Upper lobe of right lung (tissue), 1 donor: ENCODE data around the gene ARMC10. TPM values are rescaled to one million over a fixed set of nuclear protein-coding genes. Genes with fewer than 3 reads are reported as not detected.
"Not testable (repeated sequence)": the region's sequence is repeated elsewhere in the genome, so short reads cannot be mapped to it uniquely, and the experiment has no call there.

Source experiments
- ATAC-seq: fragments of 200-7000 bp; cut with Tn5 transposase; one replicate; pipeline ENCODE4 v1.9.1; 2020; ENCODE audit warnings: mild to moderate bottlenecking, moderate library complexity
- DNase-seq: peaks from one replicate; pipeline ENCODE4 v3.0.0-alpha.2; 2020
- H3K27ac ChIP-seq: fragments of 200-600 bp; one replicate; pipeline ENCODE4 v1.8.0; 2022
- H3K27me3 ChIP-seq: fragments of 200-600 bp; one replicate; pipeline ENCODE4 v1.8.0; 2022; ENCODE audit warnings: mild to moderate bottlenecking
- H3K36me3 ChIP-seq: fragments of 200-600 bp; one replicate; pipeline ENCODE4 v1.8.0; 2022
- H3K4me1 ChIP-seq: fragments of 200-600 bp; one replicate; pipeline ENCODE4 v1.8.0; 2022
- H3K4me3 ChIP-seq: fragments of 200-600 bp; one replicate; pipeline ENCODE4 v1.8.0; 2022; ENCODE audit warnings: mild to moderate bottlenecking
- H3K9me3 ChIP-seq: fragments of 200-600 bp; one replicate; pipeline ENCODE4 v1.8.0; 2022
- CTCF ChIP-seq: fragments of 200-600 bp; IDR thresholded peaks from one replicate; pipeline ENCODE4 v1.8.0; 2022; ENCODE audit warnings: antibody characterized with exemption
- intact Hi-C: fragments of 100-400 bp; cut with DNase I; formaldehyde crosslinking; loops from one replicate; pipeline ENCODE4 v1.11.0; 2022
- total RNA-seq: library from RNA; stranded (reverse); fragmentation: NEBNext Ultra II Directional; extraction: Animal tissue kit (Norgen Biotek cat#: 25700); gene quantifications from one replicate; pipeline ENCODE4 v1.2.1, GENCODE V29; 2021
- donor health status: DM: no; HTN: yes; CAD: no; lungs with severe emphysema.

Gene ARMC10
- total RNA-seq, 1 donor from 2014 or later: 33.3 TPM

- Histone ChIP-seq H3K9me3 (no peaks in the 10 kb centered on the region), H3K4me1 (no peaks in the 10 kb centered on the region), H3K27me3 (no peaks in the 10 kb centered on the region), H3K36me3 (peaks cover 46% of the 10 kb centered on the region), H3K27ac (no peak overlapping the region), H3K4me3 (no peak overlapping the region)
- intact Hi-C loops: no loop called here
- TF ChIP-seq CTCF: no peak
- no peak for ATAC-seq
- no peak for DNase-seq
These were observed 8.3 kb downstream of the ARMC10 start for GRCh38 chr7:103083210-103083609.

- H3K27me3 ChIP-seq, ATAC-seq, DNase-seq, H3K4me3 ChIP-seq, H3K9me3 ChIP-seq, H3K4me1 ChIP-seq, H3K27ac ChIP-seq, intact Hi-C loops: not testable (repeated sequence)
- H3K36me3 ChIP-seq: peaks cover 58% of the 10 kb centered on the region
These were observed 17.4 kb downstream of the ARMC10 start for GRCh38 chr7:103092321-103092720.

- H3K27me3 ChIP-seq: no peaks in the 10 kb centered on the region
- ATAC-seq: no peak
- no peak overlapping the region for H3K27ac ChIP-seq
- intact Hi-C loops: no loop called here
- no peaks in the 10 kb centered on the region for H3K4me1 ChIP-seq
- TF ChIP-seq CTCF: no peak
- H3K4me3 ChIP-seq: no peak overlapping the region
- no peaks in the 10 kb centered on the region for H3K9me3 ChIP-seq
- DNase-seq: no peak
- H3K36me3 ChIP-seq: peaks cover 57% of the 10 kb centered on the region
These were observed 18.5 kb downstream of the ARMC10 start for GRCh38 chr7:103093429-103093828.

GRCh38 chr7:103094102-103094501, 19.2 kb downstream of the ARMC10 start:
- no peak overlapping the region for H3K4me3 ChIP-seq
- no peak for TF ChIP-seq CTCF
- H3K27ac ChIP-seq: no peak overlapping the region
- no peaks in the 10 kb centered on the region for H3K4me1 ChIP-seq
- DNase-seq: no peak
- H3K9me3 ChIP-seq: no peaks in the 10 kb centered on the region
- intact Hi-C loops: no loop called here
- H3K36me3 ChIP-seq: peaks cover 52% of the 10 kb centered on the region
- no peak for ATAC-seq
- no peaks in the 10 kb centered on the region for H3K27me3 ChIP-seq

- ATAC-seq, H3K4me3 ChIP-seq, intact Hi-C loops, H3K27ac ChIP-seq, H3K9me3 ChIP-seq, H3K27me3 ChIP-seq, H3K4me1 ChIP-seq, DNase-seq: not testable (repeated sequence)
- peaks cover 47% of the 10 kb centered on the region for H3K36me3 ChIP-seq
These were observed 20.6 kb downstream of the ARMC10 start for GRCh38 chr7:103095558-103095957.

- DNase-seq: no peak
- Histone ChIP-seq H3K9me3 (no peaks in the 10 kb centered on the region), H3K27ac (no peak overlapping the region), H3K4me1 (no peaks in the 10 kb centered on the region), H3K4me3 (no peak overlapping the region), H3K36me3 (peaks cover 45% of the 10 kb centered on the region), H3K27me3 (no peaks in the 10 kb centered on the region)
- intact Hi-C loops: no loop called here
- ATAC-seq: no peak
- no peak for TF ChIP-seq CTCF
These were observed 22.1 kb downstream of the ARMC10 start for GRCh38 chr7:103097041-103097440.

- intact Hi-C loops: no loop called here
- H3K27me3 ChIP-seq: no peaks in the 10 kb centered on the region
- no peaks in the 10 kb centered on the region for H3K4me1 ChIP-seq
- no peak for TF ChIP-seq CTCF
- DNase-seq (no peak), ATAC-seq (no peak)
- H3K4me3 ChIP-seq: no peak overlapping the region
- no peaks in the 10 kb centered on the region for H3K9me3 ChIP-seq
- H3K36me3 ChIP-seq: peaks cover 59% of the 10 kb centered on the region
- no peak overlapping the region for H3K27ac ChIP-seq
These were observed 25.4 kb downstream of the ARMC10 start for GRCh38 chr7:103100348-103100747.
